Hematopoietic multipotent progenitor cell treated with erythropoietin and hydrocortisone succinate and interleukin-3 and kit ligand, for 6 days (in vitro differentiated cells): ENCODE measurements around the gene FADS3.

ENCODE experiments used
- DNase-seq: peaks from one replicate; pipeline ENCODE4 v3.0.0-alpha.2; 2015

The FADS3 gene

DNA sequence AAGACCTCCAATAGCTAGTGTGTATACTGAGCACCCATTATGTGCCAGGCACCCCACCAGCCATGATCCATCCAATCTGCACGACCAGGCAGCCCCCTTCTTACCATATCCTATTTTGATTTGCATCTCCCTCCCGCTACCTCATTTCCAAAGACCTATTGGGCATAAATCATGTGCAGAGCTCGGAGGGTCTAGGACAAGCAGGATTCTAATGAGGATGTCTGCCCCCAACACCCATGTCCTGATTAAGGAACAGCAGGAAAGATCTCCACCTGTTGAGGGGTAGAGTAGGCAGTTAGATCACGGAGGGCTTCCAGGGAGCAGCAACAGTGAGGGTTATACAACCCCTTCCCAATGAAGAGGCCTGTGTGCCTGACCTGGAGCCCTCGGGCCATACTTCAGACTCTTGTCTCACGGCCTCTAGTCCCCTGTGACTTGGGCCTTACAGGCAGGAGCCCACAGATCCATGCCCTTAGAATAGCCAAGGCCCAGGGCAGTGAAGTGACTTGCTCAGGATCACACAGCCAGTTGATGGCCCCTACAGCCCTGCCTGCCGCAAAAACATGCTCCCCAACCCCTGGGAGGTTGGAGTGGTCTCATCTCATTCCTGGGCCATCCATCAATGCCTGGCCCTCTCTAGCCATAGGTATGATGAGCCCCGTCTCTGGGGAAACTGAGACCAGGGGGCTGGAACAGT, 22.5 kb upstream of the FADS3 start:
- no peak for DNase-seq

GRCh38 chr11:61912991-61913698, 21.8 kb upstream of the FADS3 start:
- no peak for DNase-seq

DNA sequence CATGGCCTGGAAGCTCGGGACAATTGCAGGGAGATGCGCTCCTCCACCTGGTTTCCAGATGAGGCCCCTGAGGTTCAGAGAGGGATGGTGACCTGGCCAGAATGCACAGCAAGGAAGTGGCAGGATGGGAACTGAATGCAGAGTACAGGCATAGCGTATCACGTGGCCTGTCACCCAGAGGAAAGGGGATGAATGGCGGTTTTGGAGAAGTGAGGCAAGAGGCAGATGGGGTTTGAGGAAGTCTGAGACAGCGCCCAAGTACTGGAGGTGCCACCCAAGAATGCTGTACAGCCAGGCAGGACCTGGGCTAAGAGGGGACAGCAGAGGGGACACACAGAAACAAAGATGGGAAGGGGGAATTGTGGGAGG, 21.2 kb upstream of the FADS3 start:
- peak; percentile 74 for DNase-seq

DNA sequence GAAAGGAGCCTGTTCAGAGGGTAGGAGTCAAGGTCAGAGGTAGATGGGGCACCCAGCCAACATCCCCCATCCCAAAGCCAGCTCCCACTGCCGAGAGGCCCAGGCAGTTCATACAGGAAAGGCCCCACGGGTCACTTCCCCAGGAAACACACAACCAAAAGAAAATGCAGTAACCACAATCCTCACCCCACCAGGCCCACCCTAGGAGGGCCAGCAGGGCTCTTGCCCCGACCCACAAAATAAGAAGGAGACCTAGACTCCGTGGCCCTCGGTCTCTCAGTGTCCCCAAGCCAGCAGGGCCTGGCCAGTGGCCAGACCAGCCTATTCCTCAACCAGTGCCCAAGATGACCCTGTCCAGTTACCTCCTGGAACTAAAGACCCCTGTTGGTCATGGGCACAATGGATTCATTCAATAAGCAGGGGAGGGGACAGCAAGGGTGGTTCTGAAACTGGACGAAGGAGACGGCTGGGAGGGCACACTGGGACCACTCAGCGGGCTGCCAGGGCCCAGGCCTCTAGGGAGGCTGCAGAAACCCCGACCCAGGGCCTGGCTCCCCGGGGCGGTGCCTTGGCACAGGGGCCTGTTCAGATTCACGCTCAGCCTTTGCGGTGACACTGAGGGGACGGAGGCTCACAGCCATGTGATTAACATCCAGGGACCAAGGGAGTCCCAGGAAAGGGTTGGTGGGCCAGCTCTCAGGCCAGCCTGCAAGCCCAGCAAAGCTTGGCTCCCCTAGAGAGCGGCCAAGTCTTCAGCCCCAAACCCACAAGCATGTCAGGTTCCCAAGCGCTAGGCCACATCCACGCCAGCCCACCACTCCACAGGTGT, 20.6 kb upstream of the FADS3 start:
- no peak for DNase-seq

DNA sequence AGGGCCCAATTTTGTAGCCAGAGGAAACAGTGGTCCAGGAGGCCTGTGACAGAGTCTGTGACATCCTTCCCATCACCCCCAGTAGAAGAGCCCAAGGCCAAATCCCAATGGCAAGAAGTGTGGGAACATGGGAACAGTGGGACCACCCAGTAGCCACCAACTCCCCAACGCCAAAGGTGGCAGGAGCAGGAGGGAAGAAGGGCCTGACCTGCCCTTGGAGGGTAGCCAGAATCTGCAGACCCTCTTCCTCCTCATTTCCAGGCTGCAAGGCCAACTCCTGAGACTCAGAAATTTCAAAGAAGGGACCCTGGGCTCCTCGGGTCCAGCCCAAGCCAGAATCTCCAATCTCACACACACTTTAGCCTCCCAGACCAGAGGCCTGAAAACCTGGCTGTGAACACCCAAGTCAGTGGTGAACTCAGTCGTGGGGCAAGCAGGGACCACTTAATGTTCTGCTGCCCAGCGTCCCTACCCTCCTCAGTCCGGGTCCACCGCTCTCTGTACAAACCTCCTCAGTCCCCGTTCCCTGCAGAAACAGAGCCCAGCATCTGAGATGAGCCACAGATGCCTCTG, 19.9 kb upstream of the FADS3 start:
- DNase-seq, result no peak

GRCh38 chr11:61910187-61911127, 19.1 kb upstream of the FADS3 start:
- no peak for DNase-seq

GRCh38 chr11:61908730-61909316, 17.5 kb upstream of the FADS3 start:
- DNase-seq, result no peak

- DNase-seq, result no peak
Measured at GRCh38 chr11:61907871-61908729, 16.8 kb upstream of the FADS3 start.

DNA sequence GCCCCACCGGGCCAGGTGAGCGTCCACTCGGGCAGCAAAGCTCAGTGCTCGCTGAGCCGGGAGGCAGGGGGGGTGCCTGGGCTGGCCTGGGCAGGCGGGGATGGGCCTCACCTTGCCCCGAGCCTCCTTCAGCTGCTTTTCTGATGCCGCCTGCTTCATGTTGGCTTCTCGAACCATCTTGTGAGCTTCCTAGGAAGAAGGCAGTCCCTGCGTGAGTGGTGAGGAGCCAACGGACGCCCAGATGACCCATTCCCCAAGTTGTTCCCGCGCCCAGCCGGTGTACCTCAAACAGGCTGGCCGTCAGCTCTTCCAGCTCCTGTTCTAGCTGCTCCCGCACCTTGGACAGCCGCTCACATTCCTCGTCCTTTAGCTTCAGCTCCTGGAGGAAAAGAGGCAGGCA, 15.9 kb upstream of the FADS3 start:
- no peak for DNase-seq

GRCh38 chr11:61906522-61906909, 15.2 kb upstream of the FADS3 start:
- no peak for DNase-seq

GRCh38 chr11:61905801-61906521, 14.6 kb upstream of the FADS3 start:
- no peak for DNase-seq

DNA sequence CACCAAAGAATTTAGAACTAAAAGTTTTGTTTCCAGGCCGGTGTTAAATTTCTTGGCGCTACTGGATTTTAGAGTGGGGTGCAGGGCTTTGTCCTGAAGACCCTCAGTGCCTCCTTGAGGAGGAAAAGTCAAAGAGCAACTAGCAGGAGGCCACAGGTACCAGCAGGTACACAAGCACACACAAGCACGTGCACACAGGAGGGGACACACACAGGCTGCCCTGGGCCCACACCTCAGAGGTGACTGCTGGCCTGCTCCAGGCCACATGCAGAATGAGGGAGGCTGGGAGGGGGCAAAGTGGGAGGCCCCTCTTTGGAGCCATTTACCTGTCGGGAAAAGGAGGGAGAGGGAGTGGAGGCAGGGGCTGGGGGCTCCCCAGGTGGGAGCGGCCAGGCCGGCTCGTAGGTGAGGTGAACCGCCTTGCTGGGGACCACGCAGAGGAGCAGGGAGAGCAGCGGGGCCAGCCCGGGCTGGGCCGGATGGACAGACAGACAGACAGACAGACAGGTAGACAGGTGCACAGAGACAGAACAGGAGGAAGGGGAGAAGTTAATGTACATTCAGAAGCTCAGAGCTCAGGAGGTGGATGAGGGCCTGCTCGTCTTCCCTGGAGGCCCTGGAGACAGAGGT, 13.8 kb upstream of the FADS3 start:
- DNase-seq, result no peak

DNA sequence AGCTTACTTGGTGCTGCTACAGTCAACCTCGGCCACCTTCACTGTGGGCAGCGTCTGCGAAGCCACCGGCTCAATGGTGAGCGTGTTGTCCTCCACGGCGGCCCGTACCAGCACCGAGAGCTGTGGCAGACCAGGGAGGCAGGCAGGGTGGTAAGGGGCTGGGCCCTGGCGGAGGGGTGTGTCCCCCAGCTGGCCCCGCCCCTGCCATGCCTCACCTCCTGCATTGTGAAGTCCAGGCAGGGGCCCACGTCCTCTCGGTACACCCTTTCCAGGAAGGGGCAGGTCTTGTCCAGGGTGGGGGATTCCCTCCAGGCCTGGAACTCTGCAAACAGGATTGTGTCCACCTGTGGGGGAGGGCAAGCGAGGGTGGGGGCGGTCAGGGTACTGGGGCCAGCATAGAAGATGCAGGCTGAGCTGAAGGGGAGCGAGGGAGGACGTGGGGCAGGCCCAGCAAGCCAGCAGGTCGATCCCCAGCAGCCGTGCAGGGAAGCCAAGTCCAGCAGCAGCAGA, 13.2 kb upstream of the FADS3 start:
- DNase-seq, result peak; percentile 54

DNA sequence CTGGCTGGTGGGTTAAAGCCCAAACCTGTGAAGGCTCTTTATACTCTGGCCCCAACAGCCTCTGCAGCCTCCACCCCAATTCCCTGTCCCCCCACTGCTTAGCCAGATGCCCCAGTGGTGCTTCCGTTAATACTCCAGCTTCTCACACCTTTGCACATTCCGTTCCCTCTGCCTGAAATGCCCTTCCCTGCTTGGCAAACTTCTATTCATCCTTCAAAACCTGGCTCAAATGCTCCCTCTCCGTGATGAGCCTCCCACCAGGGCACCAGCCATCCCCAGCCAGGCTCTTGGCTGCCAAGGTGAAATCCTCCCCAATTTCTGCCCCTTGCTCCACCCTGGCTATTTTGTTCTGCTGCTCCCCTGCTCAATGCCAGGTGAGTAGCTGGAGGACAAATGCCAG, 12.5 kb upstream of the FADS3 start:
- no peak for DNase-seq

DNA sequence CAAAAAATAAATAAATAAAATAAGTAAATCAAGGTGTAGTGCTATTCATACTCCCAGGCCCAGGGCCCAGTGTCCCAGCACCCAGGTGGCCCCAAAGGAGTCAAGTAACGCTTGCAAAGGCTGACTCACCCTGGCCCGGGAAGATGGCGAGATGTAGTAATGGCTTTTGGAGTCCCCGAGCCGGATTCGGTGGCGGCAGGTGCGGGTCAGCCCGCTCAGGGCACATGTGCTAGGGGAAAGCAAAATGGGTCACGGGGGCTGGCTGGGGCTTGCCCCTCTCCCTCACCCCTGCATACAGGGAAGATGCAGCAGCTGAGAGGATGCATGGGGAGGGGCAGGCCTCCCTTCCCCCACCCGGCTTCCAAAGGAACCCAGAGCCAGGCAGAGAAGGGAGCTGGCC, 11.0 kb upstream of the FADS3 start:
- no peak for DNase-seq

DNA sequence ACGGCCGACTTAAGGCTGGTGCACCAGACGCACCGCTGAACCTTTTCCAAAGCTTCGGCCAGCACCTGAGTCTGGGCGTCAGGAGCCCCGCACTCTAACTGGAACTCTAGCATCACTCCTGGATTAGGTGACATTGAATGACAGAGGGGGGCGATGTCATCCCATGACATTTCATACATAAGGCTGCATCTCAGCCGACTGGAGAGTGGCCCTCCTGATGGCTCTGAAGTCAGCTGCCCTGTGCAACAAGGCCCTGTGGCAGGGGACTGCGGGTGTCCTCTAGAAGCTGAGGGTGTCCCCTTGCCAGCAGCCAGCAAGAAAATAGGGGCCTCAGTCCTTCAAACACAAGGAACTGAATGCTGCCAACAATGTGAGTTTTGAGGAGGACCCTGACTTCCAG, 10.1 kb upstream of the FADS3 start:
- DNase-seq, result no peak

GRCh38 chr11:61900251-61900650, 8.9 kb upstream of the FADS3 start:
- no peak for DNase-seq

DNA sequence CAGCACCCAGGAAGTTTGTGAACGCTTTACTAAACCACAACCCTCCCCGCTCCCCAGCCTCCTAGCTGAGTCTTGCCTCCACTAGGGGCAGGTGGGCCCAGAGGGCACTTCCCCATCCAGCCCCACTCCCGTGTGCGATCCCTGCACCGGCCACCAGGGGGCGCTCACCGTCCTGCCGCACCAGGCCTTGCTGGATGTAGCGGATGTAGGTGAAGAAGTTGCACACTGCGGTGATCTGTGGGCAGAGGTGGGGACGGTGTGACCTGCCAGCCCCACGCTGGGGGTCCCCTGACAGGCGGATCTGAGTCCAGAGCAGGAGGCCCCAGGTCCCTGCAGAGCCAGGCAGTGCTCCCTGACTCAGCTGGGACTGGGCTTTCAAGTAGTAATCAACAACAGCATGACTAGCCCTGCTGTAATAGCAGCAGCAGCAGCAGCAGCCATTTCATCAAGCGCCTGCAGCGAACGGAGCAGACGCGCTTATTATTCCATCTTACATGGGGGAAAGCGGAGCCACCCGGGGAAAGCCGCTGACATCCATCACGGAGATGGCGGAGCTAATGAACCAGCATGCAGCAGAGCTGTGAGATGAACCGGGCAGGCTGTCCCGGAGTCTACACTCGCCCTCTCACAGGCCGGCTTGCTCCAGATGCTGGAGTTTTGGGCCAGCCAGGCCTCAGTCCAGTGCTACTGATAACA, 7.9 kb upstream of the FADS3 start:
- DNase-seq, result peak; percentile 86

- DNase-seq, result no peak
Measured at GRCh38 chr11:61898247-61898582, 6.9 kb upstream of the FADS3 start.
